ENCODE measurements around the gene MAP1LC3A.

GRCh38 chr20:34562641-34563040 lies 4.1 kb downstream of the MAP1LC3A start:
- peak in 1 of 6 experiments; percentile 21 for TF ChIP-seq CTCF (IDR thresholded peaks at IDR 0.05)
- TF ChIP-seq POLR2A (IDR thresholded peaks at IDR 0.05) = no peak
